Sigmoid colon (tissue), 4 donors: ENCODE results near the gene SERTAD2.

Experiments
- CTCF ChIP-seq, 4 experiments: fragments of 450-650 bp in 3 of 4; fragments of 200-600 bp in 1 of 4; IDR thresholded peaks; one replicate each; pipeline ENCODE4 v1.5.1; 2016 to 2019; ENCODE audit warnings: antibody characterized with exemption in 4 of 4, mild to moderate bottlenecking in 3 of 4, moderate library complexity in 2 of 4
- EP300 ChIP-seq, 4 donors: sonication (generic); formaldehyde crosslinking; IDR thresholded peaks; one replicate each; pipeline ENCODE4 v1.6.1; 2017; ENCODE audit warnings: antibody characterized with exemption in 4 of 4
- POLR2A ChIP-seq, 2 donors: fragments of 450-650 bp; IDR thresholded peaks; one replicate each; pipeline ENCODE4 v1.6.1; 2016; ENCODE audit warnings: antibody characterized with exemption in 2 of 2, mild to moderate bottlenecking in 2 of 2, moderate library complexity in 2 of 2
- POLR2AphosphoS5 ChIP-seq, 4 donors: sonication (generic); formaldehyde crosslinking; IDR thresholded peaks; one replicate each; pipeline ENCODE4 v1.6.1; 2017; ENCODE audit warnings: antibody characterized with exemption in 4 of 4

DNA sequence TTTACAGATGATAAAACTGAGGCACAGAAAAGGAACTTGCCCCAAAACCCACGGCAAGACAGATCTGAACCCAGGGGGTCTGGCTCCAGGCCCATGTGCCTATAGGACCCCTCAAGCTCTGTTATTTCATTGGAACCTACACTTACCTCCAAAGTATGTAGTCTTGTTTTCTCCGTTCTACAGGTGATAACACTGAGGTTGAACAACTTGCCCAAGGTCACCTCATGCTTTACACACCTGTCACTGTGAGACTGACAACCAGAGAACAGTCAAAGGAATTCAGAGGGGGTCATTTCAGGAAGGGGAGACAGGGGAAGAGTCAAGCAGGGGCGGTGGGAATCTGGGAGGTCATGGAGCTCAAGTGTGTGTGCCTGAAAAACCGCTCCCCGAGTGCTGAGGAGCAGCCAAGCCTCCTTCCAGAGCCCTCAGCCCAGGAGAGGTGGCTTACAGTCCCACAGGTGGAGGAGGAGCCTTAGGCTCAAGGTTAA is 47.7 kb downstream of the SERTAD2 start:
- no peak for TF ChIP-seq CTCF (IDR thresholded peaks at IDR 0.05)
- no peak for TF ChIP-seq EP300 (IDR thresholded peaks at IDR 0.05)
- no peak for TF ChIP-seq POLR2A (IDR thresholded peaks at IDR 0.05)
- TF ChIP-seq POLR2AphosphoS5 (IDR thresholded peaks at IDR 0.05) = no peak
